MCF 10A (cell line): ENCODE measurements around the gene AFAP1L2. TPM values are rescaled to one million over a fixed set of nuclear protein-coding genes. Genes with fewer than 3 reads are reported as not detected.

Experiments used
- BruUV-seq: library from RNA; stranded (reverse); fragments of 400-500 nt; replicated peaks from 2 replicates; lab custom pipeline; 2021; lab: Mats Ljungman, UMichigan
- CTCF ChIA-PET: fragments of 300-600 bp; sonication (Branson Sonifier 250); formaldehyde crosslinking; extraction: SDS; loops from one replicate; lab custom pipeline; 2021; ENCODE audit warnings: antibody characterized with exemption, inconsistent platforms; lab: Yijun Ruan, JAX
- POLR2A ChIA-PET: fragments of 300-600, 350-650 bp; sonication (Branson Sonifier 250); formaldehyde crosslinking; extraction: SDS; loops from one replicate; lab custom pipeline; 2020; ENCODE audit warnings: antibody characterized with exemption, inconsistent platforms; lab: Yijun Ruan, JAX
- DNase-seq: peaks from one replicate; pipeline ENCODE4 v3.0.0-alpha.2; 2018; ENCODE audit not compliant: unreplicated experiment
- H3K27ac Mint-ChIP-seq: one replicate; pipeline ENCODE4 v1.8.0; 2022; ENCODE audit warnings: mild to moderate bottlenecking, low read depth, mixed read lengths; ENCODE audit not compliant: unreplicated experiment
- H3K27me3 Mint-ChIP-seq: one replicate; pipeline ENCODE4 v1.8.0; 2022; ENCODE audit warnings: mixed read lengths; ENCODE audit not compliant: insufficient read depth, unreplicated experiment
- H3K36me3 Mint-ChIP-seq: one replicate; pipeline ENCODE4 v1.8.0; 2022; ENCODE audit warnings: mild to moderate bottlenecking, moderate library complexity, mixed read lengths; ENCODE audit not compliant: insufficient read depth, unreplicated experiment
- H3K4me1 Mint-ChIP-seq: one replicate; pipeline ENCODE4 v1.8.0; 2022; ENCODE audit warnings: mixed read lengths; ENCODE audit not compliant: insufficient read depth, unreplicated experiment
- H3K4me3 Mint-ChIP-seq: one replicate; pipeline ENCODE4 v1.8.0; 2022; ENCODE audit warnings: mild to moderate bottlenecking, moderate library complexity, mixed read lengths; ENCODE audit not compliant: unreplicated experiment
- H3K9me3 Mint-ChIP-seq: one replicate; pipeline ENCODE4 v1.8.0; 2022; ENCODE audit warnings: mixed read lengths; ENCODE audit not compliant: unreplicated experiment
- CTCF ChIP-seq: fragments of 200-600 bp; IDR thresholded peaks from one replicate; pipeline ENCODE4 v1.8.0; 2022; ENCODE audit warnings: antibody characterized with exemption, mild to moderate bottlenecking; ENCODE audit not compliant: unreplicated experiment
- intact Hi-C: fragments of 100-400 bp; cut with micrococcal nuclease; formaldehyde crosslinking; loops from 2 replicates; pipeline ENCODE4 v1.14.1; 2022
- total RNA-seq: library from RNA; stranded (reverse); gene quantifications from 2 replicates; pipeline ENCODE4 v1.2.3, GENCODE V29; 2022

The AFAP1L2 gene
- total RNA-seq, 1 experiment from 2014 or later: 5.8 TPM

GRCh38 chr10:114256008-114256765, 148.1 kb downstream of the AFAP1L2 start:
- Mint-ChIP-seq H3K27ac (no peak overlapping the region), H3K27me3 (no peaks in the 10 kb centered on the region), H3K36me3 (no peaks in the 10 kb centered on the region), H3K4me1 (peaks cover 10% of the 10 kb centered on the region), H3K4me3 (no peak overlapping the region), H3K9me3 (no peaks in the 10 kb centered on the region)
- intact Hi-C loops: no loop called here
- CTCF ChIA-PET: interaction anchor here (0.6 to 1.2 kb wide), 2 partner anchors 8 to 78 kb away, joined by 3 to 4 read pairs; no protein-coding TSS in a partner anchor
- no TSS peak for BruUV-seq
- TF ChIP-seq CTCF: no peak
- POLR2A ChIA-PET: no interaction called here
- no peak for DNase-seq

GRCh38 chr10:114255227-114255626, 149.1 kb downstream of the AFAP1L2 start:
- BruUV-seq: no TSS peak
- H3K27me3 Mint-ChIP-seq: no peaks in the 10 kb centered on the region
- H3K4me1 Mint-ChIP-seq: peaks cover 4% of the 10 kb centered on the region
- H3K36me3 Mint-ChIP-seq: no peaks in the 10 kb centered on the region
- POLR2A ChIA-PET: no interaction called here
- H3K4me3 Mint-ChIP-seq: no peak overlapping the region
- H3K27ac Mint-ChIP-seq: no peak overlapping the region
- DNase-seq: no peak
- no peak for TF ChIP-seq CTCF
- intact Hi-C loops: no loop called here
- CTCF ChIA-PET: interaction anchor here (0.7 to 1.2 kb wide), 2 partner anchors 75 to 77 kb away, joined by 3 to 4 read pairs; no protein-coding TSS in a partner anchor
- no peaks in the 10 kb centered on the region for H3K9me3 Mint-ChIP-seq

- Mint-ChIP-seq H3K27ac (no peak overlapping the region), H3K4me1 (no peaks in the 10 kb centered on the region), H3K9me3 (no peaks in the 10 kb centered on the region), H3K27me3 (no peaks in the 10 kb centered on the region), H3K36me3 (no peaks in the 10 kb centered on the region), H3K4me3 (no peak overlapping the region)
- intact Hi-C loops: no loop called here
- no TSS peak for BruUV-seq
- ChIA-PET POLR2A (no interaction called here), CTCF (interaction anchor here (0.8 to 1.3 kb wide), 2 partner anchors 76 to 185 kb away, joined by 4 to 5 read pairs; no protein-coding TSS in a partner anchor)
- no peak for DNase-seq
- TF ChIP-seq CTCF: no peak
Measured at GRCh38 chr10:114252883-114253282, 151.4 kb downstream of the AFAP1L2 start.

- TF ChIP-seq CTCF: no peak
- no TSS peak for BruUV-seq
- no peak for DNase-seq
- intact Hi-C loops: no loop called here
- POLR2A ChIA-PET: interaction anchor here (0.7 kb wide), 1 partner anchor 10 kb away, joined by 4 read pairs; no protein-coding TSS in a partner anchor
- Mint-ChIP-seq H3K4me3 (no peak overlapping the region), H3K4me1 (peaks cover under 1% of the 10 kb centered on the region), H3K27ac (no peak overlapping the region), H3K27me3 (no peaks in the 10 kb centered on the region), H3K9me3 (no peaks in the 10 kb centered on the region), H3K36me3 (no peaks in the 10 kb centered on the region)
- CTCF ChIA-PET: interaction anchor here (0.8 to 1.3 kb wide), 2 partner anchors 75 to 186 kb away, joined by 4 to 5 read pairs; no protein-coding TSS in a partner anchor
Measured at GRCh38 chr10:114252092-114252491, 152.2 kb downstream of the AFAP1L2 start.
